Cardiac muscle cell (in vitro differentiated cells and primary cell): Measurements from ENCODE around the gene DGKI. TPM values are rescaled to one million over a fixed set of nuclear protein-coding genes. Genes with fewer than 3 reads are reported as not detected.

Source experiments
- DNase-seq, 2 donors: peaks; one replicate each; pipeline versions ENCODE4 v3.0.0 to v3.0.0-alpha.2; 2010 to 2017; ENCODE audit warnings: low read depth in 1 of 2, low spot score in 1 of 2
- H3K27ac ChIP-seq: fragments of 200-600 bp; sonication (generic); 2 replicates; pipeline ENCODE4 v1.5.1; 2016
- H3K27me3 ChIP-seq: fragments of 200-600 bp; sonication (generic); 2 replicates; pipeline ENCODE4 v1.6.0; 2016; ENCODE audit warnings: control low read depth
- H3K36me3 ChIP-seq: fragments of 200-600 bp; sonication (generic); 2 replicates; pipeline ENCODE4 v1.5.1; 2016; ENCODE audit warnings: control low read depth
- H3K4me1 ChIP-seq: fragments of 200-600 bp; sonication (generic); 2 replicates; pipeline ENCODE4 v1.8.1; 2017; ENCODE audit warnings: low read depth, mild to moderate bottlenecking, mixed run types
- H3K4me3 ChIP-seq: fragments of 200-600 bp; sonication (generic); 2 replicates; pipeline ENCODE4 v1.5.1; 2016; ENCODE audit warnings: mild to moderate bottlenecking
- H3K9me3 ChIP-seq: fragments of 200-600 bp; sonication (generic); 2 replicates; pipeline ENCODE4 v1.5.1; 2017; ENCODE audit warnings: low read depth, mild to moderate bottlenecking, control low read depth
- CTCF ChIP-seq: IDR thresholded peaks from 2 replicates; pipeline ENCODE4 v1.5.1; 2012; ENCODE audit warnings: low read depth, mild to moderate bottlenecking, low read length
- polyA plus RNA-seq: library from polyadenylated mRNA; unstranded; fragments of >200 nt; fragmentation: Nextera tagmentation; extraction: Ambion mirVana; gene quantifications from 2 replicates; pipeline ENCODE4 v1.2.1, GENCODE V29; 2016
- total RNA-seq: library from RNA; depleted of rRNA; stranded (reverse); fragments of >200 nt; gene quantifications from 2 replicates; pipeline ENCODE4 v1.2.3, GENCODE V29; 2016

DGKI gene
- total and polyA plus RNA-seq, 2 experiments from 2014 or later = 35.0 to 52.7 TPM

DNA sequence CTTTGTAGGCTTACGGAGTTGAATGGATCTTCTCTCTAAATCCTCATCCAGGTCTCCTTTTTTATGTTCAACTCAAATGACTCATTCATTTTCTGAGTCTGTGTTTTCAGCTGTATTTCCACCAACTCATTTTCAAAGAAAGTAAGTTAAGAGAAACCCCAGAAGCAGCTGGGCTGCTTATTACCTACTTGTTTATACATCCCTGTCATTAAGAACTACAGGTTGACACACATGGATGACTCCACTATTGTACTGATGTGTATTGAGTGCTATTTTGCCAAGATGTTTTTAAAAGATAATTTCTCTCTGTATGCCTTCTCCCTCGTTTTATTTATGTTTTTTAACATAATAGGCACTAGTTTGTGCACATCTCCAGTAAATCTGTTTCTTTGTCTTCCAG is 41.9 kb downstream of the DGKI start:
- no peak for DNase-seq
- no peaks in the 10 kb centered on the region for H3K9me3 ChIP-seq
- H3K27me3 ChIP-seq = no peaks in the 10 kb centered on the region
- H3K4me3 ChIP-seq = no peak overlapping the region
- no peak for TF ChIP-seq CTCF
- H3K36me3 ChIP-seq = no peaks in the 10 kb centered on the region
- no peaks in the 10 kb centered on the region for H3K4me1 ChIP-seq
- no peak overlapping the region for H3K27ac ChIP-seq

GRCh38 chr7:137801491-137801890 is 45.3 kb downstream of the DGKI start:
- H3K27ac ChIP-seq = no peak overlapping the region
- no peaks in the 10 kb centered on the region for H3K4me1 ChIP-seq
- no peaks in the 10 kb centered on the region for H3K27me3 ChIP-seq
- TF ChIP-seq CTCF = no peak
- no peaks in the 10 kb centered on the region for H3K9me3 ChIP-seq
- H3K36me3 ChIP-seq = no peaks in the 10 kb centered on the region
- no peak overlapping the region for H3K4me3 ChIP-seq
- DNase-seq = no peak

DNA sequence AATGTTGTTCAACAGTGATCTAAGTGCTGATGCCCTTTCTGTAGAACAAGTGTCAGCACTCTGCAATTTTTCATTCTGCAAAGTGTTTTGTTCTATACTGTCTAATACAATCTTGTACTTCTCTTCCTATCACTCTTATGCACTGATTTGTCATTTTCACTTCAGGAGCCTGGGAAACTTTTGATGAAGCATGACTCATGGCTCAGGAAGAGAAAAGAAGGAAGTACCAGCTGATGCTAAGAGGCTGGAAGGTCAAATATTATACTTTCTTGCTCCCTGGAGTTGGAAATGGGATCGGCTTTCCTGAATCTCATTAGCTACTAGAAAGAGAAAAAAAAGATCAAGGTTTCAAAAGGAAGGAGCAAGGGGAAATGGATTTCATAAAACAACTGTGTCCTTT is 45.8 kb downstream of the DGKI start:
- TF ChIP-seq CTCF = no peak
- no peak overlapping the region for H3K4me3 ChIP-seq

GRCh38 chr7:137798073-137798763 is 48.6 kb downstream of the DGKI start:
- no peak for TF ChIP-seq CTCF
- no peaks in the 10 kb centered on the region for H3K4me1 ChIP-seq
- no peak overlapping the region for H3K4me3 ChIP-seq
- H3K9me3 ChIP-seq = no peaks in the 10 kb centered on the region
- DNase-seq = no peak
- H3K27ac ChIP-seq = no peak overlapping the region
- H3K27me3 ChIP-seq = no peaks in the 10 kb centered on the region
- H3K36me3 ChIP-seq = no peaks in the 10 kb centered on the region

More for the DNA sequence above, 45.8 kb downstream of the DGKI start:
- DNase-seq = no peak
- Histone ChIP-seq H3K4me1 (no peaks in the 10 kb centered on the region), H3K9me3 (no peaks in the 10 kb centered on the region), H3K27ac (no peak overlapping the region), H3K27me3 (no peaks in the 10 kb centered on the region), H3K36me3 (no peaks in the 10 kb centered on the region)

DNA sequence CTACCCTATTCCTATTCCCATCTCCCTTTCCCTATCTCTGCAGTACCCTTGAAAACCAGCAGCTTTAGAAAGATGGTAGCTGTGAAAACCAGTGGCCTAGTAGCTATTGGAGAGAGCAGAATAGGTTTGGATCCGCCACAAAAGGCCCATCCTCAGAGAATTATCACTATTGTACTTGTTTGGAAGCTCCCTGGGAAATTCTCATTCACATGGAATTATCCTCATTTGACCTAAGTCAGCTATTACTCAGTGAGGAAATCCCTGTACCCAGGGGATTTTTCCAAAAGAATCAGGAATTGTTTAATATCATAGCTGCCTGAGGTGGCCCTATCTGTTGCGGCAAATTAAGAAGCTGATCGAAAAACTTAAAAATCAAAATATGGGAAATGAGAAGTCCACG is 51.6 kb downstream of the DGKI start:
- no peak for DNase-seq
- Histone ChIP-seq H3K9me3 (no peaks in the 10 kb centered on the region), H3K27ac (no peak overlapping the region), H3K4me3 (no peak overlapping the region), H3K36me3 (no peaks in the 10 kb centered on the region), H3K4me1 (no peaks in the 10 kb centered on the region), H3K27me3 (no peaks in the 10 kb centered on the region)
- no peak for TF ChIP-seq CTCF
